Smooth muscle cell (in vitro differentiated cells): Measurements from ENCODE around the gene IGSF11. TPM values are rescaled to one million over a fixed set of nuclear protein-coding genes. Genes with fewer than 3 reads are reported as not detected.

ENCODE experiments used
- DNase-seq: peaks from one replicate; lab custom pipeline; 2025; ENCODE audit not compliant: unreplicated experiment; lab: John Stamatoyannopoulos, UW
- H2AFZ ChIP-seq: fragments of 200-600 bp; sonication (generic); 2 replicates; pipeline ENCODE4 v1.6.0; 2016; ENCODE audit warnings: antibody characterized with exemption, low read depth, mild to moderate bottlenecking
- H3F3A ChIP-seq: fragments of 200-600 bp; sonication (generic); 2 replicates; pipeline ENCODE4 v1.6.0; 2017; ENCODE audit warnings: antibody characterized with exemption, low read depth
- H3K27ac ChIP-seq: fragments of 200-600 bp; sonication (generic); 2 replicates; pipeline ENCODE4 v1.5.1; 2016; ENCODE audit warnings: low read depth, mild to moderate bottlenecking
- H3K27me3 ChIP-seq: fragments of 200-600 bp; sonication (generic); 2 replicates; pipeline ENCODE4 v1.6.1; 2016; ENCODE audit warnings: low read depth, mild to moderate bottlenecking
- H3K36me3 ChIP-seq: fragments of 200-600 bp; sonication (generic); 2 replicates; pipeline ENCODE4 v1.5.1; 2016; ENCODE audit warnings: low read depth
- H3K4me1 ChIP-seq: fragments of 200-600 bp; sonication (generic); 2 replicates; pipeline ENCODE4 v1.5.1; 2016; ENCODE audit warnings: low read depth
- H3K4me2 ChIP-seq: fragments of 200-600 bp; sonication (generic); 2 replicates; pipeline ENCODE4 v1.6.0; 2016; ENCODE audit warnings: mild to moderate bottlenecking
- H3K4me3 ChIP-seq: fragments of 200-600 bp; sonication (generic); 2 replicates; pipeline ENCODE4 v1.5.1; 2016; ENCODE audit warnings: mild to moderate bottlenecking
- H3K79me2 ChIP-seq: fragments of 200-600 bp; sonication (generic); 2 replicates; pipeline ENCODE4 v1.6.0; 2016; ENCODE audit warnings: low read depth, mild to moderate bottlenecking
- H3K9ac ChIP-seq: fragments of 200-600 bp; sonication (generic); 2 replicates; pipeline ENCODE4 v1.6.0; 2016; ENCODE audit warnings: low read depth
- H3K9me3 ChIP-seq: fragments of 200-600 bp; sonication (generic); replicated peaks from 2 replicates; pipeline ENCODE4 v1.5.1; 2016; ENCODE audit warnings: low read depth
- H4K20me1 ChIP-seq: fragments of 200-600 bp; sonication (generic); 2 replicates; pipeline ENCODE4 v1.6.0; 2016; ENCODE audit warnings: low read depth
- CTCF ChIP-seq: fragments of 200-600 bp; sonication (generic); IDR thresholded peaks from 2 replicates; pipeline ENCODE4 v1.5.1; 2017; ENCODE audit warnings: borderline replicate concordance, mild to moderate bottlenecking, antibody characterized with exemption; ENCODE audit not compliant: insufficient read depth, poor library complexity, severe bottlenecking
- WGBS: methylation state at CpG from one replicate; pipeline ENCODE4 v1.1.7; 2016; ENCODE audit warnings: low lambda C conversion rate; 5-methylcytosine and 5-hydroxymethylcytosine counted together
- polyA plus RNA-seq: library from polyadenylated mRNA; unstranded; fragments of >200 nt; fragmentation: Nextera tagmentation; extraction: Ambion mirVana; gene quantifications from 2 replicates; pipeline ENCODE4 v1.2.1, GENCODE V29; 2016
- total RNA-seq: library from RNA; depleted of rRNA; stranded (reverse); fragments of >200 nt; gene quantifications from 2 replicates; pipeline ENCODE4 v1.2.3, GENCODE V29; 2014

IGSF11 gene
- total and polyA plus RNA-seq, 2 experiments from 2014 or later, result not detected

- H3K4me2 ChIP-seq, result no peak overlapping the region
- no peak for TF ChIP-seq CTCF
- H3K9ac ChIP-seq, result no peak overlapping the region
- H3K36me3 ChIP-seq, result no peaks in the 10 kb centered on the region
- H3K9me3 ChIP-seq, result no peaks in the 10 kb centered on the region
- H3K27me3 ChIP-seq, result no peaks in the 10 kb centered on the region
- no peak overlapping the region for H2AFZ ChIP-seq
- DNase-seq, result no peak
- H4K20me1 ChIP-seq, result no peaks in the 10 kb centered on the region
- H3F3A ChIP-seq, result no peaks in the 10 kb centered on the region
- no peaks in the 10 kb centered on the region for H3K79me2 ChIP-seq
- H3K4me3 ChIP-seq, result no peak overlapping the region
- no peak overlapping the region for H3K27ac ChIP-seq
- H3K4me1 ChIP-seq, result no peaks in the 10 kb centered on the region
- 93% methylated on average over 5 of the region's 5 CpGs for WGBS
Observed at GRCh38 chr3:118932822-118933558, 101.7 kb downstream of the IGSF11 start.

GRCh38 chr3:118931996-118932395, 102.7 kb downstream of the IGSF11 start:
- no peaks in the 10 kb centered on the region for H3K36me3 ChIP-seq
- H4K20me1 ChIP-seq, result no peaks in the 10 kb centered on the region
- no peak overlapping the region for H3K4me2 ChIP-seq
- no peak overlapping the region for H3K27ac ChIP-seq
- 98% methylated on average over 2 of the region's 2 CpGs for WGBS
- H2AFZ ChIP-seq, result no peak overlapping the region
- no peaks in the 10 kb centered on the region for H3K79me2 ChIP-seq
- no peaks in the 10 kb centered on the region for H3K9me3 ChIP-seq
- no peaks in the 10 kb centered on the region for H3K27me3 ChIP-seq
- DNase-seq, result no peak
- no peaks in the 10 kb centered on the region for H3K4me1 ChIP-seq
- H3F3A ChIP-seq, result no peaks in the 10 kb centered on the region
- H3K9ac ChIP-seq, result no peak overlapping the region
- no peak overlapping the region for H3K4me3 ChIP-seq
- TF ChIP-seq CTCF, result no peak

DNA sequence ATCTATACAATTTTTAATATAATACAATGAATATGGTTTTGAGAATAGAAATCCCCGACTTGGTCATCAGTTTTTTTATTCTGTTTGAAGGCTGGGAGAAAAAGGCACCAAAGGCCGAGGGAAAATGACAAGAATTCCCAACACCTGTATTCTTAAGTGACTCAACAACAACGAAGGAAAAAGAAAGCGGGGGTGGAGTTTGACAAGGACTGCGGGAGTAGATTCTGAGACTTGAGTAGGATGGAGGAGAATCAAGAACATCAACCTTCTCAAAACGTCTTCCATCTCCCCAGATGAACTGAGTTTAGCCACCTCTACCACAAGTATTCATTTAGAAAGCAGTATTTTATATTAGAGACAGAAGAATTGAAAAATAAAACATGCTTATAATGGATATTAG, 107.2 kb downstream of the IGSF11 start:
- Histone ChIP-seq H3F3A (no peaks in the 10 kb centered on the region), H3K4me3 (no peak overlapping the region), H4K20me1 (no peaks in the 10 kb centered on the region), H3K4me1 (no peaks in the 10 kb centered on the region), H3K79me2 (no peaks in the 10 kb centered on the region), H3K27ac (no peak overlapping the region), H3K9me3 (no peaks in the 10 kb centered on the region), H3K4me2 (no peak overlapping the region), H3K9ac (no peak overlapping the region), H3K36me3 (no peaks in the 10 kb centered on the region), H2AFZ (no peak overlapping the region), H3K27me3 (no peaks in the 10 kb centered on the region)
- no peak for TF ChIP-seq CTCF
- no peak for DNase-seq
- 80% methylated on average over 6 of the region's 6 CpGs for WGBS

DNA sequence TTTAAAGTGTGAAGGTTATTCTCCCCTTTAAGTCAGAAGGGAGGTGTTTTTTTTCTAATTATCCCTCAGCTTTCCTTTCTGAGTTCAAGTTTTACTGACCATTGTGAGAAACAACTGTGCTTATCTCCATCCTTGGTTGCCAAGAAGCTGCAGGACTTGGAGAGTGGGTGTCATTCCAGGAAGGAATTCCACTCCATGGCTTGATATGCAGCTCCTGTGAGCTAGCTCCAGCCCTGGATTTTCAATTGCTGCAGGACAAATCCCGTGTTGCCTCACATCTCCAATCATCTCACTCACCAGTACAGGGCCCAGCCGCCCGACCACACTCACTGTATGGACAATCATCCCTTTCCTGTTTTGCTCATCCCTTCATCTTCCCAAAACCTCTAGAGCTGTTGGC, 122.5 kb downstream of the IGSF11 start:
- Histone ChIP-seq H3K27ac (no peak overlapping the region), H3K9me3 (no peaks in the 10 kb centered on the region), H3K4me2 (no peak overlapping the region), H3K36me3 (no peaks in the 10 kb centered on the region), H3F3A (no peaks in the 10 kb centered on the region), H3K4me3 (no peak overlapping the region), H3K4me1 (peaks cover 3% of the 10 kb centered on the region), H2AFZ (no peak overlapping the region), H3K27me3 (no peaks in the 10 kb centered on the region), H4K20me1 (no peaks in the 10 kb centered on the region), H3K79me2 (no peaks in the 10 kb centered on the region), H3K9ac (no peak overlapping the region)
- 89% methylated on average over 3 of the region's 3 CpGs for WGBS
- no peak for TF ChIP-seq CTCF
- no peak for DNase-seq
